B cell (primary cell): ENCODE results near the gene APOH.

Source experiments
- CTCF ChIP-seq: fragments of 200-600 bp; IDR thresholded peaks from one replicate; pipeline ENCODE4 v1.8.0; 2022; ENCODE audit warnings: antibody characterized with exemption, mild to moderate bottlenecking
- EZH2 ChIP-seq: IDR thresholded peaks from 2 replicates; pipeline ENCODE4 v1.6.1; 2012; ENCODE audit warnings: borderline replicate concordance, low read depth, mild to moderate bottlenecking, moderate library complexity, low read length; ENCODE audit not compliant: insufficient read depth, poor library complexity, severe bottlenecking

- TF ChIP-seq EZH2, result no peak
- TF ChIP-seq CTCF, result peak; percentile 87
Observed at GRCh38 chr17:66165537-66166123, 63.6 kb downstream of the APOH start.
